Gastroesophageal sphincter (tissue), 4 donors: ENCODE data around the gene IFT122. TPM values are rescaled to one million over a fixed set of nuclear protein-coding genes. Genes with fewer than 3 reads are reported as not detected.

ENCODE experiments used
- ATAC-seq: fragments of 150-250 bp; one replicate; pipeline ENCODE4 v1.9.1; 2016; ENCODE audit warnings: mild to moderate bottlenecking, moderate library complexity
- H3K27ac ChIP-seq, 4 donors: fragments of 200-600 bp; sonication (generic) in 3 of 4; 1 replicate in 3 of 4; 2 replicates in 1 of 4; pipeline ENCODE4 v1.5.1; 2016 to 2019
- H3K27me3 ChIP-seq: fragments of 200-600 bp; sonication (generic); one replicate; pipeline ENCODE4 v1.5.1; 2019
- H3K36me3 ChIP-seq, 2 donors: fragments of 200-600 bp; sonication (generic); one replicate each; pipeline ENCODE4 v1.5.1; 2019; ENCODE audit warnings: control low read depth in 1 of 2
- H3K4me1 ChIP-seq, 3 donors: fragments of 200-600 bp; sonication (generic); 1 replicate in 2 of 3; 2 replicates in 1 of 3; pipeline ENCODE4 v1.5.1; 2016 to 2019; ENCODE audit warnings: control low read depth in 2 of 3
- H3K4me3 ChIP-seq, 2 donors: fragments of 200-600 bp; sonication (generic); one replicate each; pipeline ENCODE4 v1.5.1; 2019; ENCODE audit warnings: mild to moderate bottlenecking in 1 of 2, moderate library complexity in 1 of 2
- H3K9me3 ChIP-seq, 3 donors: fragments of 200-600 bp; sonication (generic); one replicate each; pipeline ENCODE4 v1.5.1; 2017 to 2019; ENCODE audit warnings: control low read depth in 2 of 3
- CTCF ChIP-seq, 4 experiments: fragments of 200-600 bp in 2 of 4; fragments of 450-650 bp in 2 of 4; sonication (generic) in 1 of 4; IDR thresholded peaks; one replicate each; pipeline ENCODE4 v1.5.1; 2017 to 2019; ENCODE audit warnings: antibody characterized with exemption in 4 of 4, mild to moderate bottlenecking in 2 of 4, moderate library complexity in 2 of 4
- EP300 ChIP-seq: sonication (generic); formaldehyde crosslinking; IDR thresholded peaks from one replicate; pipeline ENCODE4 v1.6.1; 2017; ENCODE audit warnings: antibody characterized with exemption, mild to moderate bottlenecking
- POLR2A ChIP-seq, 2 donors: fragments of 450-650 bp; IDR thresholded peaks; one replicate each; pipeline ENCODE4 v1.6.1; 2017; ENCODE audit warnings: antibody characterized with exemption in 2 of 2, mild to moderate bottlenecking in 2 of 2, moderate library complexity in 1 of 2
- POLR2AphosphoS5 ChIP-seq: sonication (generic); formaldehyde crosslinking; IDR thresholded peaks from one replicate; pipeline ENCODE4 v1.6.1; 2017; ENCODE audit warnings: antibody characterized with exemption
- WGBS, 2 donors: methylation state at CpG; one replicate each; pipeline ENCODE4 v1.1.5; 2018; ENCODE audit warnings: low coverage in 1 of 2; 5-methylcytosine and 5-hydroxymethylcytosine counted together
- total RNA-seq, 4 donors: library from RNA; depleted of rRNA; stranded (reverse); fragments of >200 nt; gene quantifications; one replicate each; pipeline ENCODE4 v1.1.0, GENCODE V29; 2016

Gene IFT122
- total RNA-seq, 4 donors from 2014 or later = 18.1 to 38.3 (median 26.8) TPM

GRCh38 chr3:129441215-129441614 is 1.2 kb downstream of the IFT122 start:
- H3K9me3 ChIP-seq = no peaks in the 10 kb centered on the region
- peak overlapping the region; percentile 75 to 86 for H3K4me3 ChIP-seq
- TF ChIP-seq POLR2AphosphoS5 = no peak
- TF ChIP-seq CTCF (IDR thresholded peaks at IDR 0.05) = no peak
- no peak for TF ChIP-seq POLR2A (IDR thresholded peaks at IDR 0.05)
- no peak for TF ChIP-seq EP300
- WGBS, 2 donors = 32 to 49% methylated on average over 8 to 9 of the region's 9 CpGs
- ATAC-seq = no peak
- peak overlapping the region; percentile 59 to 92 (median 89) for H3K27ac ChIP-seq
- peaks cover 17 to 74% (median 29%) of the 10 kb centered on the region in 3 donors for H3K4me1 ChIP-seq
- peaks cover 0 to 17% of the 10 kb centered on the region in 2 donors for H3K36me3 ChIP-seq
- no peaks in the 10 kb centered on the region for H3K27me3 ChIP-seq

- peak overlapping the region in 1 of 2 donors; percentile 86 for H3K4me3 ChIP-seq
- TF ChIP-seq EP300 (no peak), POLR2AphosphoS5 (peak; percentile 12)
- WGBS, 2 donors = 0 to 6% methylated on average over 3 to 4 of the region's 4 CpGs
- no peak for ATAC-seq
- peaks cover 0 to 11% of the 10 kb centered on the region in 2 donors for H3K36me3 ChIP-seq
- H3K4me1 ChIP-seq = peaks cover 17 to 69% (median 29%) of the 10 kb centered on the region in 3 donors
- peak overlapping the region; percentile 59 to 92 (median 89) for H3K27ac ChIP-seq
- no peaks in the 10 kb centered on the region for H3K27me3 ChIP-seq
- no peaks in the 10 kb centered on the region for H3K9me3 ChIP-seq
These were observed 1.8 kb downstream of the IFT122 start for GRCh38 chr3:129441782-129442181.

GRCh38 chr3:129442486-129442885 is 2.5 kb downstream of the IFT122 start:
- no peak for ATAC-seq
- TF ChIP-seq POLR2A (IDR thresholded peaks at IDR 0.05) = no peak
- TF ChIP-seq CTCF (IDR thresholded peaks at IDR 0.05) = no peak
- no peak for TF ChIP-seq POLR2AphosphoS5
- no peak for TF ChIP-seq EP300
- no peaks in the 10 kb centered on the region for H3K9me3 ChIP-seq
- peaks cover 0 to 4% of the 10 kb centered on the region in 2 donors for H3K36me3 ChIP-seq
- no peak overlapping the region for H3K4me3 ChIP-seq
- WGBS, 2 donors = 32 to 44% methylated on average over 2 of the region's 2 CpGs
- H3K27me3 ChIP-seq = no peaks in the 10 kb centered on the region
- peaks cover 17 to 62% (median 29%) of the 10 kb centered on the region in 3 donors for H3K4me1 ChIP-seq
- peak overlapping the region; percentile 59 to 92 (median 89) for H3K27ac ChIP-seq

- ATAC-seq = no peak
- Histone ChIP-seq H3K4me3 (no peak overlapping the region), H3K27ac (peak overlapping the region in 3 of 4 donors; percentile 88 to 92 (median 90)), H3K36me3 (no peaks in the 10 kb centered on the region), H3K4me1 (peaks cover 17 to 58% (median 29%) of the 10 kb centered on the region in 3 donors), H3K9me3 (no peaks in the 10 kb centered on the region), H3K27me3 (no peaks in the 10 kb centered on the region)
- no peak for TF ChIP-seq CTCF (IDR thresholded peaks at IDR 0.05)
- TF ChIP-seq POLR2A (IDR thresholded peaks at IDR 0.05) = no peak
- no peak for TF ChIP-seq POLR2AphosphoS5
- no peak for TF ChIP-seq EP300
These were observed 2.9 kb downstream of the IFT122 start for GRCh38 chr3:129442947-129443346.

- WGBS, 2 donors = 71 to 81% methylated on average over 3 of the region's 3 CpGs
- H3K27me3 ChIP-seq = no peaks in the 10 kb centered on the region
These were observed 5.4 kb downstream of the IFT122 start for GRCh38 chr3:129445471-129445870.

More at GRCh38 chr3:129445471-129445870, 5.4 kb downstream of the IFT122 start:
- Histone ChIP-seq H3K4me1 (peaks cover 11 to 62% (median 23%) of the 10 kb centered on the region in 3 donors), H3K36me3 (no peaks in the 10 kb centered on the region), H3K27ac (no peak overlapping the region), H3K9me3 (no peaks in the 10 kb centered on the region), H3K4me3 (no peak overlapping the region)
- TF ChIP-seq POLR2A (IDR thresholded peaks at IDR 0.05) (no peak), CTCF (IDR thresholded peaks at IDR 0.05) (no peak), POLR2AphosphoS5 (no peak), EP300 (no peak)
- ATAC-seq = no peak
